GM19324 (cell line): ENCODE data around the gene ATP6V0A1.
"Not testable (repeated sequence)": the region's sequence is repeated elsewhere in the genome, so short reads cannot be mapped to it uniquely, and the experiment has no call there.

Experiments used
- ATAC-seq: cut with Tn5 transposase; IDR thresholded peaks from one replicate; pipeline ENCODE4 v1.9.1; 2021; ENCODE audit warnings: mild to moderate bottlenecking, moderate library complexity; ENCODE audit not compliant: unreplicated experiment, low FRiP score

Gene ATP6V0A1

DNA sequence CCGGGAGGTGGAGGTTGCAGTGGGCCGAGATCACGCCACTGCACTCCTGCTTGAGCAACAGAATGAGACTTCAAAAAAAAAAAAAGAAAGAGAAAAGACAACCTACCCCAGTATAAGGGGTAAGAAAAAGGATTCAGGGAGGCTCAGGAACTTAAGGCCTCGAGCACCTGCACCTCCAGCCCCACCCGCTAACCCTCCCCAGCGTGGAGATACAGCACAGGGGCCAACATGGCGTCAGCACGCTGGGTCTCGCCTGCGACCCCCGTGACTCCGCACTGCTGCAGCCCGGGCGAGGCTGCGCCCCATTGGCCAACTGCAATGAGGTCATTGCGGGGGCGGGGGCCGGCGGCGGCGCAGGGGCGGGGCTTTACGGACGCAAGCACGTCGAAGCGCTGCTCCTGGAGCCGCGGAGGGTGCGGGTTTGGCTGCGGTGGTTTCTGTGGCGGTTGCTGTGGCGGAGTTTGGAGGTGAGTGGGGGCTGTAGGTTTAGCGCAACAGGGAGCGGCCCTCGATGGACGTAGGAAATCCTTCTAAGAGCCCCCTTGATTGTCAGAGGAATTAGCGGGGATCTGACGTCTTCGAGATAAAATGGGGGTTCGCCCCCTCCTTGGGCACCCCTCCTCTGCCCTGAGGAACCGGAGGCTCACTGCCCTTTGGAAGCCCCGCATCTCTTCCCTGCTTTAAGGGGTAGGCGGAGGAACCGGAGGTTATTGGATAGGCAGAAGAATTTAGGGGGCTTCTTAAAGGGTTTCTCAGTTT, at the start of gene ATP6V0A1:
TSS of gene ATP6V0A1 (plus strand) at position 382 of the 759 bp plus-strand sequence. CDS start 2,017 bp downstream, outside the sequence.
- ATAC-seq: peak; percentile 79

DNA sequence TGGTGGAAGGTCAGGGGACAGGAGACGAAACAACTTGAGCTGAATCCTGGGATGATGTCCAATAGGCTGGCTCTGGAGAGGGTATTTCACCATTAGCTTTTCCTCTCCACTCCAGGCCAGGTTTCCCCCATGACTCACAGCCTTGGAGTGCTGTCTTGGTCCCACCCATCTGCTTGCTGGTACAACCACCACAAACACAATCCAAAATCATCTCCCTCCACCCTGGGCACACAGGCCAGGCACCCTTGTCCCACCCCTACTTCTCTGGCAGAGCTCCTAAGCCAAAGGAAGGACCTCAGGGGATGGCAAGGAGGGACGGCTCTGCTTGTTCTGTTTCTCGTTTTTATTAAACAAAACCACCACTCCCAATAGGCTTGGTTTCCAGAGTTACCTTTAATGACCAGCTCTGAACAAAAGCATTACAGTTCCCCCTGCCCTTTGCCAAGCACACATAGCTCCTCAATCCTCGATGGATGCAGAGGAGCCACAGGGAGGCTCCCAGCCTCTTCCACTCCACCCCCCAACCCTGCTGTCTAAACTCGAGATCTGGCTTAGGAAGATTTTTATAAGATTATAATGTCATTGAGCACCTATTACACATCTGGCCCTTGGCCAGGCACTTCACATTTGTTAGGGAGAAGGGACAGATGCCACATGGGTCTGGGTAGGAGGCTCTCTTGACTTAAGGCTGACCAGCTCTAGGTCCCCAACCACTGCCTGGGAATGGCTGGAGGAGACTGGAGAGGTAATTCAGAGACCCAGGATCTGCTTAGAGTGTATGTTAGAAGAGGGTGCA, 49.0 kb upstream of the ATP6V0A1 start:
- no peak for ATAC-seq

DNA sequence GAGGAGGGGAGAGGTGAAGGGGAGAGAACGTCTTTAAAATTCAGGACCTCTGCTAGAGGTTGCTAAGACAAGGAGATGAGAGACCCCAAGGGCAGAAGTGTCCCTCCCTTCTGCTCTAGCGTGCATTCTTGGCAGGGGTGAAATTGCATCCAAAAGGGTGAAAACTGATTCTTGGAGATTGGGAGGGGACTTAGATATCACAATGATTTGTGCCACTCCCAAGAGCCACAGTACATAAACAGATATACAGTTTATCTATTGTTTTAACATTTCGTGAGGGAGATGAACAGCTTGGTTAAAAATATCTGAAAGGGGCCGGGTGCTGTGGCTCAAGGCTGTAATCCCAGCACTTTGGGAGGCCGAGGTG, 48.4 kb upstream of the ATP6V0A1 start:
- no peak for ATAC-seq

DNA sequence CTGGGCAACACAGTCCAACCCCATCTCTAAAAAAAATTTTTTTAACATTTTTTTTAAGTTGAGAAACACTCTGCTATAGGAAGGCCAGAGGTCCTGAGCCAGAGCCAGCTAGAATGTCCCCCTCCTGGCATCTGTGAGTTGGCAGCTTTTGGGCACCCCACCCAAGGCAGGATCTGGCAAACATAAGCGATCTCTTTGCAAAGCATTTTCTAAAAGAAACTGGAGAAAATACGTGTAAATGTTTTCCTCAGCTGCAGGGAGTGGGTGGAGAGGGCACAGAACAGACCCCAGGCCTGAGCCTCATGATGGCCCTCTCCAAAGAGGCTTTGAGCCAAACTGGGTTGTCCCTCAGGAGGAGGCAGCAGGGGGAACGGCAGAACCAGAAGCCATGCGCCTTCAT, 47.3 kb upstream of the ATP6V0A1 start:
- ATAC-seq: no peak

DNA sequence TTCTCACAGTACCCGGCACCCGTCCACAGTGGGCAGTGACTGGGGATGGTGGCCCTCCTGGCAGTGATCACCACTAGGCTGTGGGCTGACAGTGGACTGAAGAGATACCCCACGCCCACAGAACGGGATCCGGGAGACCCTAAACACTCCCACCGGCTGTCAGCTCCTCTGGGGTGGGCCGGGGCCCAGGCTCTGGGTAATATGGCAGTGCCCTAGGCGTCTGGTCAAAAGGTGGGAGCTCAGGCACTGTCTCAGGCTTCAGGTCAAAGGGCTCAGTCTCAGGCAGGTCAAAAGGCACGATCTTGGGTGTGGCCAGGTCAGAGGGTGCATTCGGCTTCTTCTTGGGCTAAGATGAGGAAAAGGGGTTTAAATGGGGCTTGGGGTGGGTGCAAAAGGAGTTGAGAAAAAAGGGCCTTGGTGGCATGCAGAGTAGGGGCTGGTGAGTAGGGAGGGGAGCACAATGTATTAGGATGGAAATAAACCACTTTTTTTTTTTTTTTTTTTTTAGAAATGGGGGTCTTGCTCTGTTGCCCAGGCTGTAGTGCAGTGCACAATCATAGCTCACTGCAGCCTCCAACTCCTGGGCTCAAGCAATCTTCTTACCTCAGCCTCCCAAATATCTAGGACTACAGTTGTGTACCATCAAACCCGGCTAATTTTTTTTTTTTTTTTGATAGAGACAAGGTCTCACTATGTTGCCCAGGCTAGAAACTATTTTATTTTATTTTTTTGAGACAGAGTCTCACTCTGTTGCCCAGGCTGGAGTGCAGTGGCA, 46.6 kb upstream of the ATP6V0A1 start:
- no peak for ATAC-seq

DNA sequence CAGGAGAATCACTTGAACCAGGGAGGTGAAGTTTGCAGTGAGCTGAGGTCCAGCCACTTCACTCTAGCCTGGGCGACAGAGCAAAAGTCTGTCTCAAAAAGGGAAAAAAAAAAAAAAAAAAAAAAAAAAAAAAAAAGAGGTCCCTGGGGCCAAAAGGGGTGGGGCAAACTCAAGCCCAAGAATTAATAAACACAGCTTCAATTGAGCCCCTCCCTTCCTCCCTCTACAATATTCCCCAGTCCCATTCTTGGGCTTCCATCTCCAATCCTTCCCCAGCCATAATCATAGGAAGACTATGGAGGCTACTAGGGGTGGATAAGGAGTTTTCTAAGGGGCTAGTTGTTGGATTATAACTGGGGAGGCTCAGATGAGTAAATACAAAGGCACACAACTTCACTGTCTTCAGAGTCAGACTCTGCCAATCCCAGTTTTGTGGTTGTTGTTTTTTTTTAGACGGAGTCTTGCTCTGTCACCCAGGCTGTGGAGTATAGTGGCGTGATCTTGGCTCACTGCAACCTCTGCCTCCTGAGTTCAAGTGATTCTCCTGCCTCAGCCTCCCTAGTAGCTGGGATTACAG, 45.1 kb upstream of the ATP6V0A1 start:
- no peak for ATAC-seq

DNA sequence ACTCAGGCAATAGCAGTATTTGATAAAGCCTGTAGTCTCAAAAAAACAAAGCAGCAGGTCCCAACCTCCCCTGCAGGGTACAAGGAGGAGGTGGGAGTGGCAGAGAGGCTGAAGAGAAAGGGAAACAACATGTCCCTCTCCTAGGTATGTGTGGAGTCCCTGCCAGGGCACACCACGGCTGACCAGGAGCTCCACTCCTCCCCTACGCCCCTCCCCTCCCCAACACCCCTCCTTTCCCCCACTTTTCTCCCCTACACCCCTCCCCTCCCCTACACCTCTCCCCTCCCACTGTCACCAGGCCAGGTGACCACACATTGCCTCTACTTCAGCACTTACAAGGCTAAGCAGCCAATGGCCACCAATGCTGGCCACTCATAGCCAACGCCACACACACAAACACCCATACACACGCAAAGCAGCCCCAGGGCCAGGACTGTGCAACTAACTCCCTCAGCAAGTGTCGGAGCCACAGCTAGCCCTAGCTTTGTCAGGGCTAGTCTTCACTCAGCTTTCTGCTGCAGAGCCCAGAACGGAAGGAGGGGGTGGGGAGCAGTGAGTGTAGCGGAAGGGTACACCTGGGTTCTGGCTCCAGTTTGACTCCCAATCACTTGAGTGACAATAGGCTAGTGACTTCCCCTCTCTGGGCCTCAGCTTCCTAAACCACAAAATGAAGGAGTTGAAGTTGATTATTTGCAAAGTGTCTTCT, 43.8 kb upstream of the ATP6V0A1 start:
- ATAC-seq: no peak

DNA sequence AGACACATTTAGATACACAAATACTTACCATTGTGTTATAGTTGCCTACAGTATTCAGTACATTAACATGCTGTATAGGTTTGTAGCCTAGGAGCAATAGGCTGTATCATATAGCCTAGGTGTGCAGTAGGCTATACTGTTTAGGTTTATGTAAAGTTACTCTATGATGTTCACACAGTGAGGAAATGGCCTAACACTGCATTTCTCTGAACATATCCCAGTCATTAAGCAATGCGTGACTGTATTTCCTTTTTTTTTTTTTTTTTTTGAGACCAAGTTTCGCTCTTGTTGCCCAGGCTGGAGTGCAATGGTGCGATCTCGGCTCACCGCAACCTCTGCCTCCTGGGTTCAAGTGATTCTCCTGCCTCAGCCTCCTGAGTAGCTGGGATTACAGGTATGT, 40.7 kb upstream of the ATP6V0A1 start:
- ATAC-seq: not testable (repeated sequence)

DNA sequence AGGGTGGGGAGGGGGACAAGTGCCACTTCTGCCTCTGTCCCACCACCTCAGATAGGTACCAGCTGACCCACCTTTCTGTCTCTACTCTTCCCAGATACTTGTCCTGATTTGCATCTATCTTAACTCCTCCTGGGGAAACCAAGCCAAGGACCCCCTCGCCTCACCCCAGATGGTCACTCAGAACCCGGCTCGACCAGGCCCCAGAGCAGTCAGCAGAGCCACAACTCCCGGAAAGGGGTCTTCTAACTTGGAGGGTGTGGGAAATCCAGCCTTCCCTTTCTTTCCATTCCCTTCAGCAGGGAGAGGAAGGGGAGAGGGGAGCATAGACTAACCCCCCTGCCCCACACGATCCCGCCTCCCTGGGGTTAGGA, 37.6 kb upstream of the ATP6V0A1 start:
- ATAC-seq: no peak

DNA sequence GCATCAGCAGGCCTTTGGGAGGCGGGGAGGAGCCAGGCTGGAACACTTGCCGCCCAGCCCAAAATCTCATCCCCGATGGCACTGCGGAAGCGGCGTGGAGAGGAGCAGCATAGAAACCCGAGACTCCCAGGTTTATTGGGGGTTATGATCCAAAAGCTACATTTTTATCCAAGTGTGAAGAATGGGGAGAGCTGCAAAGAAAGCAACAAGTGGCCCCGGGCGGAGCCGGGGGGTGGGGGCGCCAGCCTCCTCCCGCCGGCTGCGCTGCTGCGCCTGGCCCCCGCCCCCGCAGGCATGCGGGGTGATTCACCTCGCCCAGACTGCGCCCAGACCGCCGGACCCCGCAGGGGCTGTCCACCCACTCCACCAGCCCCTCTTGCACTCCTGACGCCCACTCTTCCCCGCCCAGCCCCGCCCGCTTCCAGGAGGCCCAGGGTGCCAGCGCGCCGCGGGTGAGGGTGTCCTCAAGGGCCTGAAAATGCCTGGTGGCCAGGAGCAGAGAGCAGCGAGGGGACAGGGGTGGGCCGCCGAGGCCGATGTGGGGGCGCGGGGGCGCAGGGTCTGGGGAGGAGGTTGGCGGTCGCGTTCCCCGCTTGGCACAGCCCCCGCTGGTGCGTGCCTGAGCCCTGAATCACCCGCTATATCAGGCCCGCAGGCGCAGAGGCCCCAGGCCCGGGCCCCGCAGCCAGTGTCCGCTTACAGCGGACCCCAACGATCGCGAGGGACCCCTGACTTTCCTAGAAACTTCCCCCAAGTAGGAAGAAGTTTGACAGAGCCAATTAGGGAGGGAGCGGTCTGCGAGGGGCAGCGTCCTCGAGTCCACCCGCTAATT, 37.0 kb upstream of the ATP6V0A1 start:
- ATAC-seq: no peak

DNA sequence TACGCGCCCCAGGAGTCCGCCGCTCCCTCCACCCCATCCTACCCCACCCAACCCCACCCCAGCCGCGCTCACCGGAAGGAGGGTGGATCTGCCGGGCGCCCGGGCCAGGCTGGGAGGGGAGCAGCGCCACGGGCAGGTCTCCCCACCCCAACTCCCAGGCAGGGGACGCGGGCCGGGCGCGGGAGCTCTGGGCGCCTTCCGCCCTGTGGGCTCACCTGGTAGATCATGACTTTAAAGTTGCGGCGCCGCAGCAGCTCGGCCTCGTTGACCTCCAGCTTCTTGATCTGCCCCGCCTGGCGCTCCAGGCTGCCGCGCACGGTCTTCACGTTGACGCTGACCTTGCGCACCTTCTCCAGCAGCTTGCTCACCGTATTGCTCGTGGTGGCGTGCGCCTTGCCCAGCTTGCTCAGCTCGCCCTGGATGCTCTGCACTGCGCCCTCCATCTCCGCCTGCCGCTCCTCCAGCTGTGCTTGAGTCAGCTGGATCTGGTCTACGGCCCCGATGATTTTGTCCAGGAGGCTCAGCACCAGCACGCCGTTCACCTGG, 36.2 kb upstream of the ATP6V0A1 start:
- ATAC-seq: no peak

DNA sequence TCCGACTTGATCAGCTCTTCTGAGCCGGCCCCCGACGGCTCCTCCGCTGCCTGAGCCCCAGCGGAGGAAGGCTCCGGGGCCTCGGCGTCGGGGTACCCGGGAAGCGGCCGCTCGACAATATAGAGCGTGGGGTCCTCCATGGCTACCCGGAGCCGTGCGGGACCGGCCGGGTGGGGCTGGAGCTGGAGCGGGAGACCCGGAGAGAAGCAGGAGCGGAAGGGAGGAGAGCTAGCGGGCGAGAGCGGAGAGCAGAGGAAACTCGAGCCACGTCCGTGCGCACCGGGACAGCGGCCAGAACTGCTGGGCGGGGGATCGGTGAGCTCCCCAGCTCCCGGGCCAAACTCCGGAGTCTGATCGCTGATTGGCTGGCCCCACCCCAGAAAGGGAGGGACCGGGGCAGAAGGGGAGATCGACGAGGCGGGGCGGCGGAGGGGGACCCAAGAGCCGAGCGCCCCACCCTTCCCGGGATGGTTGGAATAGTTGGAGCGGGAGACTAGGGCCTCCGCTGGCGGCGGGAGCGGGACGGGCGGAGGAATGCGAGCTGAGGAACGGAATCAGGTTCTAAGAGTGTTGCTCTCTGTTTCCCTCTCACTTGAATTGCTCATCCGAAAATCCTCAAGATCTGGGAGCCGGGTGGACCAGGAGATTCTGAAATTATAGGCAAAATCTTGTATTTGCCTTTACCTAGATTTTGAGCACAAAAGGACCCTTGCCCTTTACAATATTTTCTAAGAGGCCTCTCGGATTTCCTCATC, 35.5 kb upstream of the ATP6V0A1 start, which contains the start of gene CAVIN1:
TSS of gene CAVIN1 (minus strand) at position 299 of the 755 bp plus-strand sequence. CDS start at position 140, 159 bp downstream.
- ATAC-seq: no peak

DNA sequence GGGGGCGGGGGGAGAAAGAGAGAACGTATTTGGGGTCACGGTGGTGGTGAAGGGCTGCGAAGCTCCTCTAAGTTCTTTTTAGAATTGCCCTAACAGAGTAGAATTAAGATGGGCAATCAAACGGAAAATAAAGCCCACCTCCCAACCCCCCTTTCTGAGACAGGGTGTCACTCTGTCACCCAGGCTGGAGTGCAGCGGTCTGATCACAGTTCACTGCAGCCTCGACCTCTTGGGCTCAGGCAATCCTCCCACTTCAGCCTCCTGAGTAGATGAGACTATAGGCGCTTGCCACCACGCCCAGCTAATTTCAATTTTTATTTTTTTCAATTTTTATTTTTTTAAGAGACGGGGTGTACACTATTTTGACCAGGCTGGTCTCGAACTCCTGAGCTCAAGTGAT, 34.9 kb upstream of the ATP6V0A1 start:
- no peak for ATAC-seq

DNA sequence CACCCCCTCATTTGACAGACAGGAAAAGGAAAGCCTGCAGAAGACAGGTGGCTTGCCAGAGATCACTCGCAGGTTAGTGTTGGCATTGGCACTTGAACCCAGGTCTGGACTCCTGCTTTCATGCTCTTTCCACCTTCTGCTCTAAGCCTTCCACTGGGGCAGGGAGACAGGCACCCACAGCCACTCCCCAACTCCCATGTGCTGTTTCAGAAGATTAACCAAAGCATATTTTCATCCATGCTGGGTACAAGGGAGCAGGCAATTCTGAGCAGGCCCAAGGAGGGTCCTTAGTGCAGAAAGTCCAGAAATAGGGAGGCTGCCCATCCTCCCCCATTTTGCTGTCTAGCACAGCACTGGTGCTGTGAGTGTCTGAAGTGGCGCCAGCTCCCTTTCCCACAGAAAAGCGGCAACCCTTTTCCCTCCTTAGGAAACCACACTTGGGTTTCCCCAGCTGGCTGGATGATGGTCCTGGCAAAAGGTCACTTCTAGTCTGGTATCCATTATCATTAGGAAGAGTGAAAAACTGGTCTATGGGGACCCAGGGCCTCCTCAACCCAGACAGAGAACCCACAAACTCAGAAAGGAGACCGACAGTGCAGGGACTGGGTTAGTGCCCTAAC, 33.6 kb upstream of the ATP6V0A1 start:
- ATAC-seq: no peak

DNA sequence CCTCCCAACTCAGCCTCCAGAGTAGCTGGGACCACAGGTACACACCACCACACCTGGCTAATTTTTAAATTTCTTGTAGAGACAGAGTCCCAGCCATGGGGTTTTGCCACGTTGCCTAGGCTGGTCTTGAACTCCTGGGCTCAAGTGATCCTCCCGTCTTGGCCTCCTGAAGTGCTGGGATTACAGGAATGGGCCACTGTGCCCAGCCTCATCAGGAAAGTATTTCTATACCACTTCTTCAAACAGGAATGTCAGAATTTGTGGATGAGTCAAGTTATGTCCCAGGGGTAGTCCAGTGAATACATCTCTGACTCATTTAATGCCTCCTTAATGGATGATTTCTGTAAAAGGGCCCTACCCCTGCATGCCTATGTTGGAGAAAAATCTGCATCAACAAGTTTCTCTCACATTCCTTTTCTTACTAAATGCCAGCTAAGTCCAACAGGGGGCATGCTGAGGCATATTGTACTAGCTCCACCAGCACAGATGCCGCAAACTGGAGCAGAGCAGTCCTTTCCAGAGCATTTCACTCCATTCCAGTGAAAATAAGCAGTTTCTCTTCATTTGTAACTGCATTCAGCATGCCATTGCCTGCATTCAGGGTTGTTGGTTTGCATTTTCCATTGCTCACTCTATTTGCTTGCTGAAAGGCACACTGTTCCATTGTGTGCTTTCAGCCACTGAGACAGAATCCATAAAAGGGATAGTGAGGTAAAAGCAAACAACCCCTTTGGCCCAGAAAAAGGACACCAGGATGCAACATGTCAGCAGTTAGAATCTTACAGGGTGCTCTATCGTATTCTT, 30.3 kb upstream of the ATP6V0A1 start:
- no peak for ATAC-seq

DNA sequence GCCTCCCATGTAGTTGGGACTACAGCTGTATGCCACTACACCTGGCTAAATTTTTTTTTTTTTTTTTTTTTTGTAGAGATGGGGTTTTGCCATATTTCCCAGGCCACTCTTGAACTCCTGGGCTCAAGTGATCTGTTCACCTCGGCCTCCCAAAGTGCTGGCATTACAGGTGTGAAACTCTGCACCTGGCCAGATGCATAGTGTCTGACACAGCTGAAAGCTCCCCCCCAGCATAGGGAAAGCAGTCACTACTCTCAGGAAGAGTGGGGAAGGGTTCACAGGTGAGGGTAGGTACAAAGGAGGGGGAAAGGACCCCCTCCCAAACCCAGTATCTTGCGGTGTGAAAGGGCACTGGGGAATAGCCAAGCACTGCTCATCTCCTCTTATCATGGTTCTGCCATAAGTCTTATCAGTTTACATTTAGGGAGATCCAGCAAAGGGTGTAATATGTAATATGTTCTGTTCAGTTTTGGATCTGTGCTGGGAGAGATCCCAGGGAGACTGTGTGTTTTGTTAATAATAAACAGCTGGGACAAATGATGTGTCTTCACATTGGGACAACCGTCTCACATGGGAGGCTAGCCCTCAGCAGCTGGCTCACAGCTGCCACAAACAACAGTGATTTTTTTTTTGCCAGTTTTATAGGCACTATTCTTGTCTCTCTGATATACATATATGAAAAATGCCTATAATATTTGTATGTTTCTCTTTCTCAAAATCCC, 28.8 kb upstream of the ATP6V0A1 start:
- no peak for ATAC-seq
